NT2/D1 (cell line): ENCODE data around the gene DYNLT1.
"Not testable (repeated sequence)": the region's sequence is repeated elsewhere in the genome, so short reads cannot be mapped to it uniquely, and the experiment has no call there.

Source experiments
- SUZ12 ChIP-seq: IDR thresholded peaks from 2 replicates; pipeline ENCODE4 v1.6.1; 2011; ENCODE audit not compliant: insufficient read length, insufficient read depth; ENCODE audit errors: extremely low read depth
- YY1 ChIP-seq: IDR thresholded peaks from 2 replicates; pipeline ENCODE4 v1.6.1; 2011; ENCODE audit not compliant: insufficient read length, insufficient read depth
- ZNF274 ChIP-seq: IDR thresholded peaks from 2 replicates; pipeline ENCODE4 v1.6.1; 2011; ENCODE audit warnings: mild to moderate bottlenecking, low read depth, low read length

- TF ChIP-seq YY1, ZNF274, SUZ12: not testable (repeated sequence)
Measured at GRCh38 chr6:158677094-158677493, 32.6 kb upstream of the DYNLT1 start.
